ENCODE results near the gene TXNDC11.
"Not testable (repeated sequence)": the region's sequence is repeated elsewhere in the genome, so short reads cannot be mapped to it uniquely, and the experiment has no call there.

The TXNDC11 gene, protein sequence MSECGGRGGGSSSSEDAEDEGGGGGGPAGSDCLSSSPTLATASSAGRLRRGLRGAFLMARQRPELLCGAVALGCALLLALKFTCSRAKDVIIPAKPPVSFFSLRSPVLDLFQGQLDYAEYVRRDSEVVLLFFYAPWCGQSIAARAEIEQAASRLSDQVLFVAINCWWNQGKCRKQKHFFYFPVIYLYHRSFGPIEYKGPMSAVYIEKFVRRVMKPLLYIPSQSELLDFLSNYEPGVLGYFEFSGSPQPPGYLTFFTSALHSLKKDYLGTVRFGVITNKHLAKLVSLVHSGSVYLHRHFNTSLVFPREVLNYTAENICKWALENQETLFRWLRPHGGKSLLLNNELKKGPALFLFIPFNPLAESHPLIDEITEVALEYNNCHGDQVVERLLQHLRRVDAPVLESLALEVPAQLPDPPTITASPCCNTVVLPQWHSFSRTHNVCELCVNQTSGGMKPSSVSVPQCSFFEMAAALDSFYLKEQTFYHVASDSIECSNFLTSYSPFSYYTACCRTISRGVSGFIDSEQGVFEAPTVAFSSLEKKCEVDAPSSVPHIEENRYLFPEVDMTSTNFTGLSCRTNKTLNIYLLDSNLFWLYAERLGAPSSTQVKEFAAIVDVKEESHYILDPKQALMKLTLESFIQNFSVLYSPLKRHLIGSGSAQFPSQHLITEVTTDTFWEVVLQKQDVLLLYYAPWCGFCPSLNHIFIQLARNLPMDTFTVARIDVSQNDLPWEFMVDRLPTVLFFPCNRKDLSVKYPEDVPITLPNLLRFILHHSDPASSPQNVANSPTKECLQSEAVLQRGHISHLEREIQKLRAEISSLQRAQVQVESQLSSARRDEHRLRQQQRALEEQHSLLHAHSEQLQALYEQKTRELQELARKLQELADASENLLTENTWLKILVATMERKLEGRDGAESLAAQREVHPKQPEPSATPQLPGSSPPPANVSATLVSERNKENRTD

DNA sequence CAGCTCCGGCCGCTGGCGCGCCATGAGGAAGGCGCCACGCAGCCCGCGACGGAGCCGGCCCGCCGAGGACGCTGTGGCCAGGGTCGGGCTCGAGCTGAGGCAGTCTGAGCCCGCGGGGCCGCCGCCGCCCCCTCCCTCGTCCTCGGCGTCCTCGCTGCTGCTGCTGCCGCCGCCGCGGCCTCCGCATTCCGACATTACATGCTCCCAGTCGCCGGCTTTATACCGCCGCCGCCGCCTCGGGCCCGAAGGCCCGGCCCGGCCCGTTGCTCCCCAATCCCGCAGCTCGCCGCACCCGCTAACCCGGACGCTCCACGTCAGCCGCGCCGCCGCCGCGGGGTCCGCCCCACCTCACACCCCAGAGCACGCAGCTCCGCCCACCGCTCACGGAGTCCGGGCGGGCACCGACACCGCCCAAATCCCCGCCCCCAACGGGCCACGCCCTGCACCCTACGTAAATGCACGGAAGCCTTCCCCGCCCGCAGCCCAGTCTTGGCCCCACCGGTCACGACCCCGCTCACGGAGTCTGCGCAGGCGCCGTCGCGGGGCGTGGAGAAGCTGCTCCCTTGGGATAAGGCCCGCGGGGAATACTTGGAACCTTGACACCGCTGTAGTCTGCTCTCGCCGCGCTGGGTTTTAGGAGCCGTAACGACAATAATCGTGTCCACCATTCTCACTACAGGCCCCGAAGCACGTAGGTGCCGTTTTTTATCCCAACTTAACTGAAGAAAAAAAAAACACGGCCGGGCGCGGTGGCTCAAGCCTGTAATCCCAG is at the start of gene TXNDC11:
TXNDC11 (minus strand) TSS at position 322 of the 772 bp plus-strand sequence; CDS start at position 195, 127 bp downstream.
- peak; percentile 97 to 99 for DNase-seq (ENCODE audit: low read depth in 1 of 2, low spot score in 1 of 2)

DNA sequence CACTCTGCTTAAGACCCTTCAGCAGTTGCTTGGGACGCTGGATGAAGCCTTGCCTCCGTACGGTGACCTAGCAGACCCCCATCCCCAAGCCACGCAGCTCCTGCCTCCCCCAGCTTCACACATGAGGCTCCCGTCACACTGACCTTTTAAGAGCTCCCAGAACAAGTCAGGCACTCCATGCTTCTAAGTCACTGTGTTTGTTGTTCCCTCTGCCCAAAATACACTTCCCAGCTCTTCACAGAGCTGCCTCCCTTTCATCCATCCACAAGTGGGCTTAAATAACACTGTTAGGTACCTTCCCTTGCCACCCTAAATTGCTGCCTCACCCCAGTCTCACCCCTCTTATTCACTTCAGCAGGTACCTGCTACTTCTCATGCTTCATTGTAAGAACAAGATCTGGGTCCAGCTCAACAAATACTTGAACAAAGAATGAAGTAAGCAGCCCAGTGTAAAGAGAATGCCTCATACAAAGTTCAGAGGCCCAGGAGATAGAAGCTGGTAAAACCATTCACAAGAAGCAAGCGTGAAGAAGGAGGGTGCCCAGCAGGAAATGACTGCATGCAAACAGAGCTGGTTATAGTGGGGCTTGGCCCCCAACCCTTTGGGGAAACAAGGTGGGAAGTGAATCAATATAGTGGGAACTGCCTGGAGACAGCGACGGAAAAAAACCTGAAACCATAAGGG is 48.6 kb upstream of the TXNDC11 start:
- no peak for DNase-seq (ENCODE audit: low read depth in 1 of 2, low spot score in 1 of 2)

DNA sequence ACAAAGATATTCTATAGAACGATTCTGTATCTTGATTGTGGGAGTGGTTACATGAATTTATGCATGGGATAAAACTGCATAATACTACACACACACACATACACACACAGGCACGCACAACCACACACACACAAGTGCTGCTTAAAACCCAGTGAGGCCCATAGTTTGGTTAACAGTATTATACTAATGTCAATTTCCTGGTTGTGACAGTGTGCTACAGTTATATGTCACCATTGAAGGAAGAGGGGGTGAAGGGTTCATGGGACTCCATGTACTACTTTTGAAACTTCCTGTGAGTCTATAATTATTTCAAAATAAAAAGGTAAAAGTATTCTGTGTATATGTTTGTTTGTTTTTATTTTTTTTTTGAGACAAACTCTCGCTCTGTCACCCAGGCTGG is 46.3 kb upstream of the TXNDC11 start:
- DNase-seq (ENCODE audit: low read depth in 1 of 2, low spot score in 1 of 2), result no peak

DNA sequence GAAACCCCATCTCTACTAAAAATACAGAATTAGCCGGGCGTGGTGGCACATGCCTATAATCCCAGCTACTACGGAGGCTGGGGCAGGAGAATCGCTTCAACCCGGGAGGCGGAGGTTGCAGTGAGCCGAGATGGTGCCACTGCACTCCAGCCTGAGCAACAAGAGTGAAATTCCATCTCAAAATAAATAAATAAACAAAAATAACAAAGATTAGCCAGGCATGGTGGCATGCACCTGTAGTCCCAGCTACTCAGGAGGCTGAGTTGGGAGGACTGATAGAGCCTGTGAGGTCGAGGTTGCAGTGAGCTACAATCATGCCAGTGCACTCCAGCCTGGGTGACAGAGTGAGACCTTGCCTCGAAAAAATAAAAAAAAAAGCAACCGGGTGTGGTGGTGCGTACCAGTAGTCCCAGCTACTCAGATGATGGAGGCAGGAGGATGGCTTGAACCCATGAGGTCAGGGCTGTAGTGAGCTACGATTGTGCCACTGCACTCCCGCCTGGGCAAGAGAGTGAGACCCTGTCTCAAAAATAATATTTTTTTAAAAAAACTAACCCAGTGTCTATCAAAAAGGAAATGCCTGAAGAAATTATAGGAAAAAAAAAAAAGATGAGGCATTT is 42.4 kb upstream of the TXNDC11 start:
- not testable (repeated sequence) for DNase-seq (ENCODE audit: low read depth in 1 of 2, low spot score in 1 of 2)

DNA sequence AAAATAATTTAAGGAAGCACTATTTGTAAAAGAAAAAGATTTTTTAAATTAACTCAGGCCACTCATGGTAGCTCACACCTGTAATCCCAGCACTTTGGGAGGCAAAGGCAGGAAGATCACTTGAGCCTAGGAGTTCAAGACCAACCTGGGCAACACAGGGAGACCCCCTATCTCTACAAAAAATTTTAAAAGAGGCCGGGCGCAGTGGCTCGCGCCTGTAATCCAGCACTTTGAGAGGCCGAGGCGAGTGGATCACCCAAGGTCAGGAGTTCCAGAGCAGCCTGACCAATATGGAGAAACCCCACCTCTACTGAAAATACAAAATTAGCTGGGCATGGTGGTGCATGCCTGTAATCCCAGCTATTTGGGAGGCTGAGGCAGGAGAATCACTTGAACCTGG is 41.7 kb upstream of the TXNDC11 start:
- not testable (repeated sequence) for DNase-seq (ENCODE audit: low read depth in 1 of 2, low spot score in 1 of 2)

DNA sequence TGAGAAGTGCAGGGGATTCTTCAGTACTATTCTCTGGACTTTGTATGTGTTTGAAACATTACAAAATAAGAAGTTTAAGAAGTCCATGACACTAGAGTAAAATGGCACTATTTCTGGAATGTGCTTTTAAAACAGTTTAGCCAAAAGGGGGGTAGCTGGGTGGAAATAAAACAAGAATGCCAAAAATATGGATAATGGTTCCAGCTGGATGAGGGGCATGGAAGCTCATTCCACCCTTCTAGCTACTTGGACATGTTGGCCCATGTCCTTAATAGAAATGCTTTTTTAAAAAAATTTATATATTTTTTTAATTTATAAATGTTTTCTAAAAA is 41.3 kb upstream of the TXNDC11 start:
- DNase-seq (ENCODE audit: low read depth in 1 of 2, low spot score in 1 of 2), result no peak

DNA sequence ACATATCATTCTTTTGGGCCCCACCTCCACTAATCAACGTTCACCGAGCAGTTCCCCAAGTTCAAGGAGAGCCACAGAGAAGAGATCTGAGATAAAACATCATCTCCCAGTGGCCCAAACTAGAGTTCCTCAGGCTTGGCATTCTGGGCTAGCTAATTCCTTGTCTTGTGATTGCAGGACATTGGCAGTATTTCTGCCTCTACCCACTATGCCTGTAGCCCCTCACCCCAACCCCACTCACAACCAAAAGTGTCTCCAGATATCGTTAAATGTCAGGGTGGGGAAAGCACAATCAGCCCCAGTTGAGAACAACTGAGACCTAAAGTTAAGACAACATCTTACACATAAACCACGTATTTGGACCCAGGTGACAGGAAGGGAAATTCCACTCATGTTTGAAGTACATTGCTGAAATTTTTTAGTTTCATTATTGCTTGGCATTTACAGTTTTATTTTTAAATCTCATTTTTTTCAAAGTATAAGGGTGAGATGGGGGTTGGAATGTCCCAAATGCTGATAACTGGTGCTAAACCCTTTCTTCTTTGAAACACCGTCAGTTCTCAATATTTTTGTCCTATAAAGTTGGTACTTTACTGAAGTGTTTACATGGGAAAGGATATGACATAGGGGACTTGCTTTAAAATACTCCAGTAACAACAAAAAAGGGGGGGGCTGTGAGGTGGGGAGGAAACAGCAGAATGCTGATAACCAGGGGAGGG is 40.8 kb upstream of the TXNDC11 start:
- DNase-seq (ENCODE audit: low read depth in 1 of 2, low spot score in 1 of 2), result peak; percentile 13 to 52

DNA sequence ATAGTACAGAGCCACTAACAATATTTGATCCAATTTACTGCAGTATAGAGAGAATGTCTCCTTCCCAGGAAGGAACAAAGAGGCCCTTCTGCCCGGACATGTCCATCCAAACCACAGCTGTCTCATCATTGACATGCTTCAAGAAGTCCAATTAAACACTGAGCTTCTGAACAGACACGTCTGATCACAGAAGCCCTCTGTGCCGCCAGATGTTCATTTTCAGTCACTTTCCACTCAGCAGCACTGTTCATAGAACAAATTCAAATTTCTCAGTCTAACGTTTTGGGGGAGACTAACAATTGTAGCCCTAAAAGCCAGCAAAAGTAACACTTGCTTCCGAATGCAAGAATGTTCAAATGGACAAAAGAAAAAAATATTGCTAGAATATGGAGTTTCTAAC is 39.1 kb upstream of the TXNDC11 start:
- DNase-seq (ENCODE audit: low read depth in 1 of 2, low spot score in 1 of 2), result no peak

DNA sequence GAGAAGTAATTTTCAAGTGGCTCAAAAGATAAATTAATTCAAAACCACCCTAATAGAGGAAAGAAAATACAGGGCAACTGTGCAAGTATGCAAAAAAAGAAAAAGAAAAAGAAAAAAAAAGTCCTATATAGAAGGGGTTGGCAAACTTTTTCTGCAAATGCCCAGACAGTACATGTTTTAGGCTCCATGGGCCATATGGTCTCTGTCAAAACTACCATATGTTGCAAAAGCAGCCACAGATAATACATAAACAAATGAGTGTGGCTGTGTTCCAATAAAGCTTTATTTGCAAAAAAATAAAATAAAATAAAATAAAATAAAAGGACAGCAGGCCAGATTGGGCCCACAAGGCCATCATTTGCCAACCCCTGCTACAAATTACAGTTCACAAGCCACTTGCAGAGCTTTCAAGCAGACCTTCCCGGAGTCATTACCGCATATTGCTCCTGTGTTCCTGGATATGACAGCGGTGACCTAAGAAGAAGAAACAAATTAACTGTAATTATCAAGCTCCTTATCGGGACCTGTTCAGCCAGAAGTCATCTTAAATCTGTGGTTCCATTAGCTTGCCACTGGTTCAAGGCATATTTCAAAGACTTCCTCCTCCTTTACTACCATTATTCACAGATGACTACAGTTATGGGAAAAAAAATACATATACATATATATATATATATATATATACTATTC is 38.5 kb upstream of the TXNDC11 start:
- no peak for DNase-seq (ENCODE audit: low read depth in 1 of 2, low spot score in 1 of 2)

DNA sequence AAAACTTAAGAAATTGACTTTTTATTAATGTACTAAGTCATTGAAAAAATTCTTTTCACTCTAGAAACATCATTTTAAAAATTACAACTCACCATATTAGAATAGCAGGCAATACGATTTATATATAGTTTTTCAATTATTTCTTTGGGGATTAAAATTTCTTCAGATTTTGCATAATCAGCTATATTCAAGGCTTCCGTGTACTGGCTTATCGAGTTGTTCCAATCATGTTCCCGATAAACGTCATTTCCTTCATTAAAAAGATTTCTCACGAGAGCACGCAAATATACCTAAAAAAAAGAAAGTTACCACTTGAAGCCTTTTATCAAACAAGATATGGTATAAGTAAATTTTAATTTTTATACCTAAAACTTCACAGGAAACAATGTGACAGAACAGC is 36.4 kb upstream of the TXNDC11 start:
- no peak for DNase-seq (ENCODE audit: low read depth in 1 of 2, low spot score in 1 of 2)

DNA sequence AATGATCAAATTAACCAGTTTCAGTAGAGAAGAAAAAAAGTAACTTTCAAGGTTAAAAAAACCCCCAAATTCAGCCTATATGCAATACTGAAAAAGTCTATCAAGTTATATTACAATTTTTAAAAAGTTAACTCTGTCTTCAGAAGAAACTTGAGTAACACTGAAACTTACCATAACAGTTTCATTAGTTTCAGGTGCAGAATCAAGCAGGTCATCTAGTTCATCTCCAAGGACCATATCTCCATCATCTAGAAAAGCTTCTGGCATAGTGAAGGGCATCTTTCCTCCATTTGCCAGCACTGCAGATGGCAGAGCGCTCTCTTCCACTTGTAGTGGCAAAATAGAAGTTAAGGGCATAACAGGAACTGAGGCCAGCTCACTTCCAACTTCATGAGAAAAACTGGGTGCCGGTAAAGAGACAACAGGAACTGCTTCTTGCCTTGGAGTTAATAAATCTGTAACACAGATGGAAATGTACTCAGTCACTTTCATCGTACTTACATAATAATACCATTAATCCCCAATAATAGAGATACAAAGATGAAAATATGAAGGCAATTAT is 31.5 kb upstream of the TXNDC11 start:
- no peak for DNase-seq (ENCODE audit: low read depth in 1 of 2, low spot score in 1 of 2)

DNA sequence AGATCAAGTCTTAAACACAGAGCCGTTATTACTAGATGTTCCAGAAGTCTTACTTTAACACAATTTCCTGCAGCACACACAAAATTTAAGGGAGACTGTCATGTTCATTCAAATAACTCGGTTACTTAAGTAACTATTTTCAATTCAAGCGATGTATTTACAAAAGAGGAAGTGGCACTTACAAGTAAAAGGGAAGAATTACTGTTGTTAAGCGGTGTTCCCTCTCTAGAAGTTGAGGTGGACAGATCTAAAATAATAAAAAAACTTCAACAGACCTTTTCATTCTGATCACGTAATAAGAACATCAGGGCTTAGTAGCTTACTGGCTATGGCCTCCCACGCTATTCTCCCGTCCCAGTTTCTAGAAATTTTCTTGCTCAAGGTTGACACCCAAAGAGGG is 26.2 kb upstream of the TXNDC11 start:
- no peak for DNase-seq (ENCODE audit: low read depth in 1 of 2, low spot score in 1 of 2)

DNA sequence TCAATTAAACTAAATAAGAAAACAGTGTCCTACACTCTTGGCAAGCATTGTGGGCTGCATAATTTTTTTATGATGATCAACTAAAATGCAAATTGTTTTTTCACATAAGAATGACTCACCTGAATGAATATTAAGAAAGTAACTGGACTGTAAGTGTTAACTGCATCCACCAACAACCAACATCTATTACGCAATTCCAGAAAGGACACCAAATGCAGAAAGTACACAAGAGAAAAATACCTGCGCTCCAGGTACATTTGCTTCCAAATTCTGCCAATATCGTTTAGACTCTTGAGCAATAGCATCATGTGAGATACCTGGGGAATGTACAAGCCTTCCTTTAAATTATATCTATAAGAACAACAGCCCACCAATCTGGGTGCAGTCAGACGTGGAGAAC is 19.8 kb upstream of the TXNDC11 start:
- DNase-seq (ENCODE audit: low read depth in 1 of 2, low spot score in 1 of 2), result no peak

DNA sequence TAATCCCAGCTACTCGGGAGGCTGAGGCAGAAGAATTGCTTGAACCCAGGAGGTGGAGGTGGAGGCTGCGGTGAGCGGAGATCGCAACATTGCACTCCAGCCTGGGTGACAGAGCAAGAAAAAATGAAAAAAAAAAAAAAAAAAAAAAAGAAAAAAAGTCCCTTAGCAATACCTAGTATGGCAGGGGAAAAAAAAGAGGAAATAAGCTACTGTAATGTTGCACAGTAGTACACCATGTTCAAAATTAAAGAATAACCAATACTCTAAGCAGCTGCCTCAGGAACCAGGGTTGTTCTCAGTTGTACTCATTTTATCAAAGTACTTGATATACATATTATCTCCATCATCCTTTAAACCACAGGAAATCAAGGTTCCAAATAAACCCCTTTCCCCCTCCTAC is 17.3 kb upstream of the TXNDC11 start:
- DNase-seq (ENCODE audit: low read depth in 1 of 2, low spot score in 1 of 2), result no peak

DNA sequence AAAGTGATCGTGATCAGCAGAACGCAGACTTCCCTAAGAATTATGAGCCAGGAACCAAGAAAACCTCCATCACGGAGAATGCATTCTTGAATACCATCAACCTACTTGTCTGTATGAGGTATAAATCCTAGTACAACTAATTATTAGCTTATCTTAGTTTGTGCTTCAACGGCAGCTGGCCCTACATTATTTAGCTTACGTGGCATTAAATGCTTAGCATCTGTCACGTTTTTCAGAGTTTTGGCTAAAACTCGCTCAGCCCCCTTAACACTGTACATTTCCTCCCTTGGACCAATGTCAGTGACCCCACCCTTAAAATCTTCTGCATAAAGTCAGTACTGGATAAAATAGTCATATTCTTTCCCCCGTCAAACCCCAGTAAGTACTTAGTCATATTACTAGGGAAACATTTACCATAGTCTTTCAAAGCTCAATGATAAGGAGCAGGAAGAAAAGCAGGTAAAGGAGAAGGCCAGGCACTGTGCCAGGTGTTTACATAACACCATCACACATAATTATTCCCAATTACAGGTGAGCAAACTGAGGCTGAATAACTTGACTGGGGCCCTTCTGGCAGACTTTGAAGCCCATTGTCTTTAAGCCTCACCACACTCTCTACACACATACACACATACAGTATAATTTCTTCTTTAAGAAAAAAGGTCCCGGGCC is 16.6 kb upstream of the TXNDC11 start:
- no peak for DNase-seq (ENCODE audit: low read depth in 1 of 2, low spot score in 1 of 2)

DNA sequence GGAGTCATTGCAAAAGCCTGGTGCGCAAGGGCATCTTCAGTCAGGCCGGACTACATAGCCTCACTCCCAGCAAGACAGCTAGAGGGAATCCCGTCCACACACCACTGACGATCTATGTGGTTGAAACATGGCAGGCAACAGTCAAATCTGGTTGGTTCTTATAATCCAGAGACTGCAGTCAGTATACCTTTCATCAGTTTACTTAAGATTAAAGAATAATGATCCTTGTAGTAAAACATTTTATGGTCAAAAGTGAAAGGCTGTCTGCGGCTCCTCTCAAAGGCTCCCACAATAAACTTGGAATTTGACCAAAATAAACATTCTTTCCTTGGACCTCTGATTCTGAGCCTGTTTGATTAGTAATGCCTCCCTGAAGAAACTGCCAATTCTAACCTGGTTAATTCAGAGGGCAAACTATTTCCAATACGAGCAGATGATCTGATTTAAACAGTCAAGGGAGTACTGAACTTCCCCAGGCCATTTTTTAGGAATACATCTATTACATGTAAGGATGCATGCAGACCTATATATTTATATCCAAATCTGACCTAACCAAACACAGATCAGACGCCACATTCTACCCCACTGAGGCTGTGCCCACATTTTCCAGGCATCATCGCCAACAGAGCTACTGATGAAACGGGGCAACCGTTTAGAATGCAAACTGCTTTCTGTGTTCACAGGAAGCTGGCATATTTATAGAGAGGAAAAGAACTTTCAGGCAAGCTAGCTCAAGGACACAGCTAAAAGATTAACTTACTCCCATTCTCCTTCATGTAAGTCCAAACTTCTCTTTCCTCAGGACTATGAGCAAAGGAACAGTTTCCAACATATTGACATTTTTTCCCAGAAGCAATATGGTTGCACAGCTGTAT is 15.3 kb upstream of the TXNDC11 start:
- DNase-seq (ENCODE audit: low read depth in 1 of 2, low spot score in 1 of 2), result no peak

DNA sequence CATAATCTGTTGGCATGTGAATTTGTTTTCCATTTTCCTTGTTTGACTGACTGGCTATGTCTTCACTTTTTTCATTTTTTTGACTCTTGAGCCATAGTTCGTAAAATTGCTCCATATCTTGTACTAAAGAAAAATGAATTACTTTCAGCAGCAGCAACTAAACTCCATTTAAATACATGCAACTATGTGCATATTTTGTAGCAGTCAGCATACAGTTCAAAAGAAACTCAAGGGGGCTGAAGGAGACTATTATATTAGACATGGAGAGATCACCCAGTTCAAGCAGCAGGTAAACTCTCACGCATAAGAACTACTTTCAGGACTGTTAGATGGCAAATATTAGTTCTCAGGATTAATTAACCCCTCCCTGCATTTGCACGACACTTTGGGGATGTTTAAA is 13.6 kb upstream of the TXNDC11 start:
- no peak for DNase-seq (ENCODE audit: low read depth in 1 of 2, low spot score in 1 of 2)
